Measurements from ENCODE around the gene CYP46A1.

Gene CYP46A1

GRCh38 chr14:99667045-99667444 lies 17.1 kb upstream of the CYP46A1 start:
- H3K4me1 ChIP-seq (ENCODE audit: control insufficient read depth, insufficient read depth, low read length), result peaks cover 67% of the 10 kb centered on the region
- no peaks in the 10 kb centered on the region for H3K9me3 ChIP-seq (ENCODE audit: control insufficient read depth, insufficient read depth, low read depth, low read length)
- no peak overlapping the region for H3K27ac ChIP-seq (ENCODE audit: low read depth, low read length)
- H3K36me3 ChIP-seq (ENCODE audit: control insufficient read depth, insufficient read depth, low read length), result no peaks in the 10 kb centered on the region
- no peak overlapping the region for H3K9ac ChIP-seq (ENCODE audit: low read length)
- H3K27me3 ChIP-seq (ENCODE audit: control insufficient read depth, insufficient read depth, low read length), result 0 out of 2 replicates have a peak, but pooled peaks cover 5% of the 10 kb centered on the region
- no peak overlapping the region for H3K4me3 ChIP-seq (ENCODE audit: low read depth, low read length)

- Histone ChIP-seq H3K36me3 (ENCODE audit: control insufficient read depth, insufficient read depth, low read length) (no peaks in the 10 kb centered on the region), H3K4me1 (ENCODE audit: control insufficient read depth, insufficient read depth, low read length) (peaks cover 69% of the 10 kb centered on the region), H3K9ac (ENCODE audit: low read length) (no peak overlapping the region), H3K9me3 (ENCODE audit: control insufficient read depth, insufficient read depth, low read depth, low read length) (no peaks in the 10 kb centered on the region), H3K27me3 (ENCODE audit: control insufficient read depth, insufficient read depth, low read length) (no peaks in the 10 kb centered on the region), H3K4me3 (ENCODE audit: low read depth, low read length) (no peak overlapping the region), H3K27ac (ENCODE audit: low read depth, low read length) (no peak overlapping the region)
Measured at GRCh38 chr14:99667821-99668220, 16.3 kb upstream of the CYP46A1 start.

- no peaks in the 10 kb centered on the region for H3K27me3 ChIP-seq (ENCODE audit: control insufficient read depth, insufficient read depth, low read length)
- H3K4me3 ChIP-seq (ENCODE audit: low read depth, low read length), result no peak overlapping the region
- H3K4me1 ChIP-seq (ENCODE audit: control insufficient read depth, insufficient read depth, low read length), result peaks cover 67% of the 10 kb centered on the region
- H3K27ac ChIP-seq (ENCODE audit: low read depth, low read length), result no peak overlapping the region
- H3K9me3 ChIP-seq (ENCODE audit: control insufficient read depth, insufficient read depth, low read depth, low read length), result no peaks in the 10 kb centered on the region
- H3K9ac ChIP-seq (ENCODE audit: low read length), result no peak overlapping the region
- H3K36me3 ChIP-seq (ENCODE audit: control insufficient read depth, insufficient read depth, low read length), result no peaks in the 10 kb centered on the region
Measured at GRCh38 chr14:99668307-99669295, 15.5 kb upstream of the CYP46A1 start.

- Histone ChIP-seq H3K4me3 (ENCODE audit: low read depth, low read length) (no peak overlapping the region), H3K9me3 (ENCODE audit: control insufficient read depth, insufficient read depth, low read depth, low read length) (no peaks in the 10 kb centered on the region), H3K27ac (ENCODE audit: low read depth, low read length) (peak overlapping the region; percentile 82; the same call in 1 of the 2 replicates), H3K4me1 (ENCODE audit: control insufficient read depth, insufficient read depth, low read length) (peaks cover 50% of the 10 kb centered on the region), H3K27me3 (ENCODE audit: control insufficient read depth, insufficient read depth, low read length) (no peaks in the 10 kb centered on the region), H3K36me3 (ENCODE audit: control insufficient read depth, insufficient read depth, low read length) (no peaks in the 10 kb centered on the region), H3K9ac (ENCODE audit: low read length) (peak overlapping the region; percentile 83)
Measured at GRCh38 chr14:99670361-99671234, 13.5 kb upstream of the CYP46A1 start.

GRCh38 chr14:99671235-99672224 lies 12.6 kb upstream of the CYP46A1 start:
- no peak overlapping the region; the same call in 1 of the 2 replicates for H3K4me3 ChIP-seq (ENCODE audit: low read depth, low read length)
- H3K9ac ChIP-seq (ENCODE audit: low read length), result peak overlapping the region; percentile 83
- peaks cover 47% of the 10 kb centered on the region for H3K4me1 ChIP-seq (ENCODE audit: control insufficient read depth, insufficient read depth, low read length)
- no peaks in the 10 kb centered on the region for H3K27me3 ChIP-seq (ENCODE audit: control insufficient read depth, insufficient read depth, low read length)
- H3K27ac ChIP-seq (ENCODE audit: low read depth, low read length), result peak overlapping the region; percentile 82; the same call in 1 of the 2 replicates
- H3K36me3 ChIP-seq (ENCODE audit: control insufficient read depth, insufficient read depth, low read length), result no peaks in the 10 kb centered on the region
- H3K9me3 ChIP-seq (ENCODE audit: control insufficient read depth, insufficient read depth, low read depth, low read length), result no peaks in the 10 kb centered on the region

GRCh38 chr14:99672506-99673304 lies 11.4 kb upstream of the CYP46A1 start:
- peak overlapping the region; percentile 83 for H3K9ac ChIP-seq (ENCODE audit: low read length)
- no peaks in the 10 kb centered on the region for H3K27me3 ChIP-seq (ENCODE audit: control insufficient read depth, insufficient read depth, low read length)
- H3K4me3 ChIP-seq (ENCODE audit: low read depth, low read length), result no peak overlapping the region
- peaks cover 42% of the 10 kb centered on the region for H3K4me1 ChIP-seq (ENCODE audit: control insufficient read depth, insufficient read depth, low read length)
- H3K27ac ChIP-seq (ENCODE audit: low read depth, low read length), result peak overlapping the region; percentile 82; the same call in 1 of the 2 replicates
- H3K36me3 ChIP-seq (ENCODE audit: control insufficient read depth, insufficient read depth, low read length), result peaks cover 2% of the 10 kb centered on the region; the same call in 1 of the 2 replicates
- peaks cover 8% of the 10 kb centered on the region for H3K9me3 ChIP-seq (ENCODE audit: control insufficient read depth, insufficient read depth, low read depth, low read length)

GRCh38 chr14:99673305-99674063 lies 10.6 kb upstream of the CYP46A1 start:
- Histone ChIP-seq H3K27ac (ENCODE audit: low read depth, low read length) (no peak overlapping the region), H3K36me3 (ENCODE audit: control insufficient read depth, insufficient read depth, low read length) (peaks cover 2% of the 10 kb centered on the region; the same call in 1 of the 2 replicates), H3K4me3 (ENCODE audit: low read depth, low read length) (no peak overlapping the region), H3K9ac (ENCODE audit: low read length) (no peak overlapping the region), H3K27me3 (ENCODE audit: control insufficient read depth, insufficient read depth, low read length) (no peaks in the 10 kb centered on the region), H3K4me1 (ENCODE audit: control insufficient read depth, insufficient read depth, low read length) (peaks cover 42% of the 10 kb centered on the region), H3K9me3 (ENCODE audit: control insufficient read depth, insufficient read depth, low read depth, low read length) (peaks cover 15% of the 10 kb centered on the region)

- no peak overlapping the region for H3K4me3 ChIP-seq (ENCODE audit: low read depth, low read length)
- no peak overlapping the region for H3K9ac ChIP-seq (ENCODE audit: low read length)
- no peak overlapping the region for H3K27ac ChIP-seq (ENCODE audit: low read depth, low read length)
- H3K27me3 ChIP-seq (ENCODE audit: control insufficient read depth, insufficient read depth, low read length), result no peaks in the 10 kb centered on the region
- H3K4me1 ChIP-seq (ENCODE audit: control insufficient read depth, insufficient read depth, low read length), result peaks cover 35% of the 10 kb centered on the region
- H3K9me3 ChIP-seq (ENCODE audit: control insufficient read depth, insufficient read depth, low read depth, low read length), result peaks cover 22% of the 10 kb centered on the region
- H3K36me3 ChIP-seq (ENCODE audit: control insufficient read depth, insufficient read depth, low read length), result peaks cover 2% of the 10 kb centered on the region; the same call in 1 of the 2 replicates
Measured at GRCh38 chr14:99674064-99674650, 9.9 kb upstream of the CYP46A1 start.
